ENCODE results near the gene PWWP2A.
"Not testable (repeated sequence)": the region's sequence is repeated elsewhere in the genome, so short reads cannot be mapped to it uniquely, and the experiment has no call there.

PWWP2A gene
- total RNA-seq = 30.4 to 40.9 (median 30.9) reads per million in 3 donors

GRCh38 chr5:160119142-160119904 is at the start of gene PWWP2A:
PWWP2A (minus strand) TSS chr5:160119450; CDS start chr5:160119388, 62 bp downstream.
- Histone ChIP-seq H3K27me3 (replicated peaks; ENCODE audit: control insufficient read depth, insufficient read depth, low read length, poor library complexity, severe bottlenecking) (no peaks in the 10 kb centered on the region), H3K27ac (ENCODE audit: insufficient read depth, low read length, poor library complexity, severe bottlenecking) (peak within 1 kb of the TSS; percentile 90), H3K36me3 (ENCODE audit: control insufficient read depth, insufficient read depth, low read length) (peaks cover 10% of the 10 kb centered on the region), H3K9me3 (ENCODE audit: control insufficient read depth, low read length) (no peaks in the 10 kb centered on the region), H3K4me3 (ENCODE audit: insufficient read depth, low read depth, low read length, poor library complexity, severe bottlenecking) (peak within 1 kb of the TSS; percentile 100), H3K4me1 (ENCODE audit: control insufficient read depth, insufficient read depth, low read length, poor library complexity, severe bottlenecking) (peaks cover 7% of the 10 kb centered on the region)
- peak; percentile 94 to 99 (median 97) for DNase-seq

GRCh38 chr5:160167624-160168165 is 48.4 kb upstream of the PWWP2A start:
- Histone ChIP-seq H3K4me1 (ENCODE audit: control insufficient read depth, insufficient read depth, low read length, poor library complexity, severe bottlenecking) (no peaks in the 10 kb centered on the region), H3K27ac (ENCODE audit: insufficient read depth, low read length, poor library complexity, severe bottlenecking) (no peak overlapping the region), H3K9me3 (ENCODE audit: control insufficient read depth, low read length) (no peaks in the 10 kb centered on the region), H3K4me3 (ENCODE audit: insufficient read depth, low read depth, low read length, poor library complexity, severe bottlenecking) (no peak overlapping the region), H3K27me3 (replicated peaks; ENCODE audit: control insufficient read depth, insufficient read depth, low read length, poor library complexity, severe bottlenecking) (no peaks in the 10 kb centered on the region), H3K36me3 (ENCODE audit: control insufficient read depth, insufficient read depth, low read length) (no peaks in the 10 kb centered on the region)
- no peak for DNase-seq

GRCh38 chr5:160166973-160167623 is 47.8 kb upstream of the PWWP2A start:
- H3K27ac ChIP-seq (ENCODE audit: insufficient read depth, low read length, poor library complexity, severe bottlenecking) = no peak overlapping the region

GRCh38 chr5:160166069-160166972 is 47.1 kb upstream of the PWWP2A start:
- H3K27me3 ChIP-seq (replicated peaks; ENCODE audit: control insufficient read depth, insufficient read depth, low read length, poor library complexity, severe bottlenecking) = no peaks in the 10 kb centered on the region
- no peaks in the 10 kb centered on the region for H3K36me3 ChIP-seq (ENCODE audit: control insufficient read depth, insufficient read depth, low read length)
- H3K27ac ChIP-seq (ENCODE audit: insufficient read depth, low read length, poor library complexity, severe bottlenecking) = no peak overlapping the region
- no peak overlapping the region for H3K4me3 ChIP-seq (ENCODE audit: insufficient read depth, low read depth, low read length, poor library complexity, severe bottlenecking)
- H3K9me3 ChIP-seq (ENCODE audit: control insufficient read depth, low read length) = no peaks in the 10 kb centered on the region
- no peaks in the 10 kb centered on the region for H3K4me1 ChIP-seq (ENCODE audit: control insufficient read depth, insufficient read depth, low read length, poor library complexity, severe bottlenecking)
- DNase-seq = no peak

More at GRCh38 chr5:160166973-160167623, 47.8 kb upstream of the PWWP2A start:
- no peak overlapping the region for H3K4me3 ChIP-seq (ENCODE audit: insufficient read depth, low read depth, low read length, poor library complexity, severe bottlenecking)
- H3K36me3 ChIP-seq (ENCODE audit: control insufficient read depth, insufficient read depth, low read length) = no peaks in the 10 kb centered on the region
- no peak for DNase-seq
- no peaks in the 10 kb centered on the region for H3K4me1 ChIP-seq (ENCODE audit: control insufficient read depth, insufficient read depth, low read length, poor library complexity, severe bottlenecking)
- H3K9me3 ChIP-seq (ENCODE audit: control insufficient read depth, low read length) = no peaks in the 10 kb centered on the region
- no peaks in the 10 kb centered on the region for H3K27me3 ChIP-seq (replicated peaks; ENCODE audit: control insufficient read depth, insufficient read depth, low read length, poor library complexity, severe bottlenecking)

- Histone ChIP-seq H3K36me3 (ENCODE audit: control insufficient read depth, insufficient read depth, low read length) (no peaks in the 10 kb centered on the region), H3K27ac (ENCODE audit: insufficient read depth, low read length, poor library complexity, severe bottlenecking) (no peak overlapping the region), H3K4me1 (ENCODE audit: control insufficient read depth, insufficient read depth, low read length, poor library complexity, severe bottlenecking) (no peaks in the 10 kb centered on the region), H3K27me3 (replicated peaks; ENCODE audit: control insufficient read depth, insufficient read depth, low read length, poor library complexity, severe bottlenecking) (no peaks in the 10 kb centered on the region), H3K9me3 (ENCODE audit: control insufficient read depth, low read length) (no peaks in the 10 kb centered on the region), H3K4me3 (ENCODE audit: insufficient read depth, low read depth, low read length, poor library complexity, severe bottlenecking) (no peak overlapping the region)
- no peak for DNase-seq
Measured at GRCh38 chr5:160165137-160166068, 46.2 kb upstream of the PWWP2A start.

- H3K27ac ChIP-seq (ENCODE audit: insufficient read depth, low read length, poor library complexity, severe bottlenecking) = no peak overlapping the region
- H3K4me3 ChIP-seq (ENCODE audit: insufficient read depth, low read depth, low read length, poor library complexity, severe bottlenecking) = no peak overlapping the region
- no peaks in the 10 kb centered on the region for H3K9me3 ChIP-seq (ENCODE audit: control insufficient read depth, low read length)
- no peaks in the 10 kb centered on the region for H3K27me3 ChIP-seq (replicated peaks; ENCODE audit: control insufficient read depth, insufficient read depth, low read length, poor library complexity, severe bottlenecking)
- no peaks in the 10 kb centered on the region for H3K4me1 ChIP-seq (ENCODE audit: control insufficient read depth, insufficient read depth, low read length, poor library complexity, severe bottlenecking)
- DNase-seq = no peak
- no peaks in the 10 kb centered on the region for H3K36me3 ChIP-seq (ENCODE audit: control insufficient read depth, insufficient read depth, low read length)
Measured at GRCh38 chr5:160162910-160163309, 43.7 kb upstream of the PWWP2A start.

- Histone ChIP-seq H3K4me3 (ENCODE audit: insufficient read depth, low read depth, low read length, poor library complexity, severe bottlenecking) (no peak overlapping the region), H3K36me3 (ENCODE audit: control insufficient read depth, insufficient read depth, low read length) (no peaks in the 10 kb centered on the region), H3K4me1 (ENCODE audit: control insufficient read depth, insufficient read depth, low read length, poor library complexity, severe bottlenecking) (no peaks in the 10 kb centered on the region), H3K27me3 (replicated peaks; ENCODE audit: control insufficient read depth, insufficient read depth, low read length, poor library complexity, severe bottlenecking) (no peaks in the 10 kb centered on the region), H3K9me3 (ENCODE audit: control insufficient read depth, low read length) (no peaks in the 10 kb centered on the region), H3K27ac (ENCODE audit: insufficient read depth, low read length, poor library complexity, severe bottlenecking) (no peak overlapping the region)
- DNase-seq = no peak
Measured at GRCh38 chr5:160161626-160162025, 42.4 kb upstream of the PWWP2A start.

- not testable (repeated sequence) for DNase-seq; H3K9me3 ChIP-seq (ENCODE audit: control insufficient read depth, low read length); H3K36me3 ChIP-seq (ENCODE audit: control insufficient read depth, insufficient read depth, low read length); H3K27me3 ChIP-seq (replicated peaks; ENCODE audit: control insufficient read depth, insufficient read depth, low read length, poor library complexity, severe bottlenecking); H3K4me3 ChIP-seq (ENCODE audit: insufficient read depth, low read depth, low read length, poor library complexity, severe bottlenecking); H3K4me1 ChIP-seq (ENCODE audit: control insufficient read depth, insufficient read depth, low read length, poor library complexity, severe bottlenecking); H3K27ac ChIP-seq (ENCODE audit: insufficient read depth, low read length, poor library complexity, severe bottlenecking)
Measured at GRCh38 chr5:160160875-160161274, 41.6 kb upstream of the PWWP2A start.

All from effector memory CD4-positive, alpha-beta T cell (primary cell).